GM19025 (cell line): ENCODE data around the gene STT3B.

ENCODE experiments used
- ATAC-seq: cut with Tn5 transposase; IDR thresholded peaks from one replicate; pipeline ENCODE4 v1.9.1; 2021; ENCODE audit warnings: mild to moderate bottlenecking, low read depth, moderate library complexity; ENCODE audit not compliant: unreplicated experiment

STT3B gene

GRCh38 chr3:31515486-31516284, 17.0 kb upstream of the STT3B start:
- no peak for ATAC-seq

DNA sequence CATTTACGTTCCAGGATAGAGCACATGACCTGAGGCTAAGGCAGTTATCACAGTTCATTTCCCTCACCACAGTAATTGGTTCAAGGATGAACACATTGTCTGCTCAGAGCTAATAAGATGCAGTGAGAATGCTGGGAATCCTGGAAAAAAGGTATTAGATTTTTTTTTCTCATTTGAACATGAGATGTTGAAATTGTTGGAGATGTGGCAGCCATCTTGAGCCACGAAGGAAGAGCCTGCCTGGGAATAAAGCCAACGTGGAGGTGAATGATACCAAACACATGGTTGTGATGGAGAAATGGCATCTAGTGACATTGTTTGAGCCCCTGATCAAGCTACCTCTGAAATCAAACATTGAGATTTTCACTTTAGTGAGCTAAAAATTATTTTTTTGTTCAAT, 16.0 kb upstream of the STT3B start:
- no peak for ATAC-seq

- ATAC-seq: no peak
Measured at GRCh38 chr3:31521468-31521867, 11.3 kb upstream of the STT3B start.

GRCh38 chr3:31522152-31522551, 10.6 kb upstream of the STT3B start:
- no peak for ATAC-seq

- ATAC-seq: no peak
Measured at GRCh38 chr3:31523543-31523942, 9.2 kb upstream of the STT3B start.

GRCh38 chr3:31525532-31525931, 7.2 kb upstream of the STT3B start:
- ATAC-seq: no peak

DNA sequence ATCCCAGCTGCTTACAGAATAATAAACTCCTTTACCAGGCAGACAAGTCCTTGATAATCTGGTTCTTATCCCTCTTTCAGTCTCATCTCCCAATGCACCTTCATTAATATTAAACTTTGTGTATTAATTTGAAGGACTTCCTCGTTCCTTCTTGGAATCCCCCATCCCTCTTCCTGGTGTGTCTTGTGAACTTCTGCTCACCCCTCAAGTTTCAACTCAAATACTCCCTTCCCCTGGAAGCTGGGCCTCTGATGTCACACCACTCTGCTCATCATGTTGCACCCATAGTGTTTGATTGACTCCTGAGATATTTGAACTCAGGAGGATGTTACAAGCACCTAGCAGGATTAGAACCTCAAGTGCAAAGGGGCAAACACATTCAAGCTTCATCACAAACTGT, 3.3 kb upstream of the STT3B start:
- ATAC-seq: no peak

DNA sequence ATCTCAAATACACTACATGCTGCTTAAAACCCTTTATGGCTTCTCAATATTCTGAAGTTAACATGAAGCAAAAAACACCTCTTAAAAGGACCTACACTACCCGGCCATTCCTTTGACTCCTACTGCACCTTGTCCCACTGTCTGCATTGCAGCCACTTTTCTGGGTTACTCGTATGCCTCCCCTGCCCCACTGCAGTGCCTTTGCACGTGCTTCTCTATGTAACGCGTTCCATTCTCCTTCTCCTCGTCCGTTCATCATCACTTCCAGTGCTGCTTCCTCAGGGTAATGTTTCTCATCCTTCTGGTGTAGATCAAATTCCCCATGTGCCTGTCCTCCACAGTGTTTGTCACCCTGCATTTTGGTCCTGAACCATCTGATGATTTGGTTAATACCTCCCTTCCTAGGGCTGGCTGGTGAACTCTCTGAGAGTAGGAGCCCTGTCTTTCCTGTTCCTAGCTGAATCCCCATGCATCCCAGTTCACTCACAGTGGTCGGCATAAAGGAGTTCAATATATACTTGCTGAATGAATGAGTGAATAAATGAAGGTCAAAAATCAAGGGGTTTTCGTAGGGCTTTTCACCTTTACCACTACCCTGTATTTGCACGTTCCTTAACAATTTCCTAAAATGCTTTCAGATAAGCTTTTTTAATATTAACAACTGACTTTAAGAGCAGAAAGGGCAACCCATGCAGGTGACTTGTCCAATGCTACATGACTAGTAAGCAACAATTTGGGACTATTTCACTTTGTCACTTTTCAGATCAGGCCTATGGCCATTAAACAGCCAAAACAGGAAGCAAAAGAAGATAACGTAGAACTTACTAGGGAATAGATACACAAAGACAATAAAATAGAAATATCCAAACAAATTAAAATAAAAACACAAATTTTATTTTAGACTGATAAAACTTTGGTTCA, 2.4 kb upstream of the STT3B start:
- no peak for ATAC-seq

DNA sequence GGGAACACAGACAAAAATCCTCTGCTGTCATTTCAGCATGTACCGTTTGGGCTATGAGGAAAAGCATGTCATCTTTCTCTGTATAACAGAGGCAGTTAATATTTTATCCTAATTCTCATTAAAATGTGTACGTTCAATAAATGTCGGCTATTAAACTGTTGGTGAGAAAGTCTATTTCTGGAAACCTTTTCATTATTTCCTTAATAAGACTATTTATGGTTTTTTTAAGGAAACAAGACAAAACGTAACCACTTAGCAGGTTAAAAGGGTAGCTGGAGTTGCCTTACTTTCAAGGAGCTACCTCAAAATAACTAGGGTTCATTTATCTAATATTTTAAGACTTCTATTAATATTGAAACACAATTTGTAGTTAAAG, 1.8 kb upstream of the STT3B start:
- no peak for ATAC-seq

DNA sequence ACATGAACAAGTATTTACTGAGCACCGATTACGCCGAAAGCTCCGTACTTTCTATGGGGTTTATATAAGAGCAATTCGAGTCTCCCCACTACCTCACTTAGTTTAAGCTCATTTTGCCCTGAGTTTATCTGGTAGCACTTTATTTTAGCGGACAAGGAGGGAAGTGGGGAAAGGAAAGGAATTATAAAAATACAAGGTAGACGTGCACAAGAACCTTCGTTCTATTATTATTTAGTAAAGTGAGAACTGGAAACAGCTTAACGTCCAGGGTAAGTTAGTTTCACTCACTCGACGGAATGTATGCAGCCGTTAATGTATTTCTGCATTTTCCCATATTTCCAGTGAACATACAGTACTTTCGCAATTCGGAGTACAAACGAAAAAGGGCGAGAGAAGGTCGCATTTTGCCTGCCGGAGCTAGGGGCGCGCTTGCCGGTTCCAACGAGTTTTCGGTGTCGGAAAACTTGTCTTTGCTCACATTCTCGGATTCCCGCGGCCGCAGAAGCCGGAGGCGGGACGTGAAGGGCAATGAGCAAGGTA, 1.2 kb upstream of the STT3B start:
- ATAC-seq: no peak

GRCh38 chr3:31531992-31532586, 636 bp upstream of the STT3B start:
- ATAC-seq: peak; percentile 81

DNA sequence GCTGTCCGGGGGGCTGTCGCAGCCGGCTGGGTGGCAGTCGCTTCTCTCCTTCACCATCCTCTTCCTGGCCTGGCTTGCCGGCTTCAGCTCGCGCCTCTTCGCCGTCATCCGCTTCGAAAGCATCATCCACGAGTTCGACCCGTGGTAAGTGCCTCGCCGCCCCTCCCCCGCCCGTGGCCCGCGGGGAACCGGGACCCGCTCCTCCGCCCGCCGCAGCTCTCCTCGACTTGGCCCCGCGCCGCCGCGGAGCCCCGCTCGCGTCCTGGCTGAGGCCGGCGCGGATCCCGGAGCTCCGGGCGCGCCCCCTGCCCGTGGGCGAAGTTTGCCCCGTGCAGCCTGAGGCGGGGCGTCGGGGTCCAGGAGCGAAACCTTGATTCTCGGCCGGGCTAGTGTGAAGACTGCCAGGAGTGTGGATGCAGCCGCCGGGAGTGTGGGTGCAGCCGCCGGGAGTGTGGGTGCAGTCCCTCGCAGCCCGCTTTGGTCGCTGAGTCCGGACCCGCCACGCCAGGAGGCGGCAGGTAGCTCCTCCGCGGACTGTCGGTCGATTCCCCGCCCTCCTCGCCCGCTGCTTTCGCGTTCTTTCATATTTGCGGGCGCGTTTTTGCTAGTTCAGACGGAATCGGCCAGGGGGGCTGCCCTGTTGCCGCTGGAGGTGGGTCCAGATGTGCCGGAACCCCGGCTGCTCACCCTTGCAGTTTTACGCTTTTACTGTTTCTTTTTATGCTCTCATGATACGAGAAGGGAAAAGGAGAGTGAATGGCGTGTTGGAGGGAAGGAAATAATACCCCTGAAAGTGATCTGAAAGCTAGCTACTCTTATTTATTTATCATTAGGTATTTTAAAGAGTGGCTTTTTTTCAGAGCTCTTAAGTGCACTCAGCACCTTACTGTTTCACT, 692 bp downstream of the STT3B start:
- ATAC-seq: peak; percentile 1

GRCh38 chr3:31534065-31534425, 1.3 kb downstream of the STT3B start:
- no peak for ATAC-seq

- ATAC-seq: no peak
Measured at GRCh38 chr3:31536497-31536896, 3.8 kb downstream of the STT3B start.

DNA sequence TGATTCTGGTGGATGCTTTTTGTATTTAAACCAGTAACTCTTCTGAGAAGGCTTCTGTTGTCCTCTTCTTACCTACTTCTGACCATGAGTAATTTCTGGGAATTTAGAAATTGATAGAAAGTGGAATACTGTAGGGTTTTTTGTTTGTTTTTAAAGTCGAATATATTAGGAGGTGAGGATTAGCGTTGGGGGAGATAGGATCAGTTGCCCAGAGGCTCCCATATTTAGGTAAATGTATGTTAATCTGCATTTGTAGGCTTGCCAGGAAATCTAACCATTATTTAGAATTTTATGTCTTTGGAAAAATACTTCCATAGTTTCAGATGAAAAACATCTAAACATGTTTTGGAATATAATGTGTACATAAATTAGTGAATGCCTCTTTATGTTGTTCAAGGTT, 6.1 kb downstream of the STT3B start:
- ATAC-seq: no peak

GRCh38 chr3:31539275-31539674, 6.5 kb downstream of the STT3B start:
- ATAC-seq: no peak

GRCh38 chr3:31541089-31541488, 8.4 kb downstream of the STT3B start:
- ATAC-seq: no peak

- no peak for ATAC-seq
Measured at GRCh38 chr3:31542246-31542645, 9.5 kb downstream of the STT3B start.

GRCh38 chr3:31543375-31543774, 10.7 kb downstream of the STT3B start:
- ATAC-seq: no peak

- no peak for ATAC-seq
Measured at GRCh38 chr3:31544634-31545033, 11.9 kb downstream of the STT3B start.
